ENCODE data around the gene CAMKK1. TPM values are rescaled to one million over a fixed set of nuclear protein-coding genes. Genes with fewer than 3 reads are reported as not detected.

CAMKK1 gene
- total and polyA plus RNA-seq, 2 donors (not counting 3 experiments of a cell fraction or from before 2014, with no cell fraction given) = 4.5 to 6.1 TPM

DNA sequence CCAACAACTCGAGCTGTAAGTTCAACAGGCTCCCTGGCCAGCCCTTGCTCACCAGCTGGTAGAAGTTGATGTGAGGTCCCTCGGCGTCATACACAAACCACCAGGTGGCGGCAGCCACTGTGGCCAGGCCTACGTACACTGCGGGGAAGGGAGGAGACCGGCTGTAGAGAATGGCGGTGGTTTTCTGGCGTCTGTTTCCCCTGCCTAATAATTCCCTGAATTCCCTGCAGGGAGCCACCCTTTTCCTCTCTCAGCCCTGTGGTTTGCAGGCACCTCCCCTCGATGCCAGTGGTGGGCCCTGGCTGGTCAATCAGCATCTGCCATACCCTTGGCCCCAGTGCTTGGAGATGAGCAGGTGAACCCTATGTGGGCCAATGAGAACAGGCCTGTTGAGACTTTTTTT lies 42.3 kb upstream of the CAMKK1 start:
- H3K9ac ChIP-seq (replicated peaks; ENCODE audit: extremely low read depth, insufficient read depth, low read length) = no peak overlapping the region
- H2AFZ ChIP-seq (ENCODE audit: low read depth, low read length) = peak overlapping the region; percentile 76

DNA sequence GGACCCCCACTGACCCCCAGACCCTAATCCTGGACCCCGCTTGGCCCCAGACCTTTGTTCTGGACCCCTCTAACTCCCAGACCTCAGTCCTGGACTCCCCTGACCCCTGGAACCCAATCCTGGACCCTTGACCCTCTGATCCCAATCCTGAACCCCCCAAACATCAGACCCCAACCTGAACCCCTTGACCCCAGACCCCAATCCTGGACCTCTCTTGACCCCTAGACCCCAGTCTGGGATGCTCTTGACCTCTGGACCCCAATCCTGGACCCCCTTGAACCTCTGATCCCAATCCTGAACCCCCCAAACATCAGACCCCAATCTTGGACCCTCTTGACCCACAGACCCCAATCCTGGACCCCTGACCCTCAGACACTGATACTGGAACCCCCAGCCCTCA lies 36.9 kb upstream of the CAMKK1 start:
- Histone ChIP-seq H3K79me2 (ENCODE audit: control insufficient read depth, insufficient read depth, low read length) (no peaks in the 10 kb centered on the region), H3K27me3 (ENCODE audit: control insufficient read depth in 2 of 2, insufficient read depth in 2 of 2, low read length in 2 of 2) (no peaks in the 10 kb centered on the region), H3K9me1 (replicated peaks; ENCODE audit: control insufficient read depth, extremely low read depth, insufficient read depth, low read length) (no peaks in the 10 kb centered on the region), H2AFZ (ENCODE audit: low read depth, low read length) (no peak overlapping the region), H3K27ac (ENCODE audit: insufficient read depth, low read depth, low read length) (no peak overlapping the region), H3K36me3 (ENCODE audit: control insufficient read depth in 2 of 2, extremely low read depth in 1 of 2, insufficient read depth in 2 of 2, low read length in 2 of 2) (no peaks in the 10 kb centered on the region), H3K4me1 (ENCODE audit: control insufficient read depth, extremely low read depth, insufficient read depth, low read length) (no peaks in the 10 kb centered on the region), H3K9me3 (replicated peaks; ENCODE audit: control insufficient read depth, insufficient read depth, low read length) (no peaks in the 10 kb centered on the region), H4K20me1 (replicated peaks; ENCODE audit: control insufficient read depth, extremely low read depth, insufficient read depth, low read length) (no peaks in the 10 kb centered on the region), H3K4me2 (ENCODE audit: insufficient read depth, low read length) (no peak overlapping the region), H3K4me3 (replicated peaks in 1 of 3; ENCODE audit: insufficient read depth in 1 of 3, low read depth in 1 of 3, low read length in 3 of 3) (no peak overlapping the region), H3K9ac (replicated peaks; ENCODE audit: extremely low read depth, insufficient read depth, low read length) (no peak overlapping the region)
- POLR2A ChIA-PET = no interaction called here
- BruUV-seq (replicated peaks) = no TSS peak
- DNase-seq (ENCODE audit: low read depth, low spot score) = no peak
- no peak for FAIRE-seq
- intact Hi-C loops (cut with micrococcal nuclease) = no loop called here
- CTCF ChIA-PET = no interaction called here
- dilution Hi-C loops (cut with MboI; ENCODE audit: extremely low pct_ligation_motif_present, low sequenced_read_pairs) = no loop called here
- no peak for TF ChIP-seq FOS (IDR thresholded peaks at IDR 0.05; ENCODE audit: borderline replicate concordance, insufficient read depth, low read length)
- no peak for TF ChIP-seq GATA2 (IDR thresholded peaks at IDR 0.05; ENCODE audit: insufficient read depth, insufficient read length, low read depth, low read length)
- TF ChIP-seq EZH2 (IDR thresholded peaks at IDR 0.05; ENCODE audit: borderline replicate concordance, low read depth, low read length, severe bottlenecking) = no peak
- TF ChIP-seq JUN (IDR thresholded peaks at IDR 0.05; ENCODE audit: borderline replicate concordance, insufficient read depth, insufficient read length, low read depth) = no peak
- no peak for TF ChIP-seq POLR2AphosphoS5 (IDR thresholded peaks at IDR 0.05; ENCODE audit: insufficient read depth, low read depth, low read length)
- TF ChIP-seq CTCF (IDR thresholded peaks at IDR 0.05; ENCODE audit: extremely low read depth in 1 of 2, insufficient read depth in 1 of 2, low read depth in 1 of 2, low read length in 2 of 2) = no peak
- TF ChIP-seq, protein P1, sequence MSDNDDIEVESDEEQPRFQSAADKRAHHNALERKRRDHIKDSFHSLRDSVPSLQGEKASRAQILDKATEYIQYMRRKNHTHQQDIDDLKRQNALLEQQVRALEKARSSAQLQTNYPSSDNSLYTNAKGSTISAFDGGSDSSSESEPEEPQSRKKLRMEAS (IDR thresholded peaks at IDR 0.05; ENCODE audit: insufficient read depth, insufficient read length) = no peak
- TF ChIP-seq MYC (IDR thresholded peaks at IDR 0.05; ENCODE audit: low read depth, low read length) = no peak
- TF ChIP-seq POLR2A (IDR thresholded peaks at IDR 0.05; ENCODE audit: low read depth, low read length) = no peak

More for the DNA sequence above, 42.3 kb upstream of the CAMKK1 start:
- no TSS peak for BruUV-seq (replicated peaks)
- Histone ChIP-seq H3K9me3 (replicated peaks; ENCODE audit: control insufficient read depth, insufficient read depth, low read length) (no peaks in the 10 kb centered on the region), H3K4me3 (replicated peaks in 1 of 3; ENCODE audit: insufficient read depth in 1 of 3, low read depth in 1 of 3, low read length in 3 of 3) (no peak overlapping the region), H3K4me1 (ENCODE audit: control insufficient read depth, extremely low read depth, insufficient read depth, low read length) (no peaks in the 10 kb centered on the region), H3K36me3 (ENCODE audit: control insufficient read depth in 2 of 2, extremely low read depth in 1 of 2, insufficient read depth in 2 of 2, low read length in 2 of 2) (no peaks in the 10 kb centered on the region), H3K4me2 (ENCODE audit: insufficient read depth, low read length) (no peak overlapping the region), H3K27ac (ENCODE audit: insufficient read depth, low read depth, low read length) (no peak overlapping the region), H3K79me2 (ENCODE audit: control insufficient read depth, insufficient read depth, low read length) (no peaks in the 10 kb centered on the region), H3K9me1 (replicated peaks; ENCODE audit: control insufficient read depth, extremely low read depth, insufficient read depth, low read length) (no peaks in the 10 kb centered on the region), H3K27me3 (ENCODE audit: control insufficient read depth in 2 of 2, insufficient read depth in 2 of 2, low read length in 2 of 2) (no peaks in the 10 kb centered on the region), H4K20me1 (replicated peaks; ENCODE audit: control insufficient read depth, extremely low read depth, insufficient read depth, low read length) (no peaks in the 10 kb centered on the region)
- POLR2A ChIA-PET = no interaction called here
- DNase-seq (ENCODE audit: low read depth, low spot score) (peak; percentile 75), FAIRE-seq (peak; percentile 96)
- intact Hi-C loops (cut with micrococcal nuclease) = loop anchor here (1.0 to 2.0 kb wide), 5 partner anchors 9 to 140 kb away; no protein-coding TSS in a partner anchor
- TF ChIP-seq GATA2 (IDR thresholded peaks at IDR 0.05; ENCODE audit: insufficient read depth, insufficient read length, low read depth, low read length) (no peak), CTCF (IDR thresholded peaks at IDR 0.05; ENCODE audit: extremely low read depth in 1 of 2, insufficient read depth in 1 of 2, low read depth in 1 of 2, low read length in 2 of 2) (peak; percentile 83 to 94)
- CTCF ChIA-PET = interaction anchor here (0.6 to 6.4 kb wide), 25 partner anchors 12 to 140 kb away, joined by 3 to 53 read pairs (median 6); partner anchors contain the start of genes ATP2A3 and P2RX1
- dilution Hi-C loops (cut with MboI; ENCODE audit: extremely low pct_ligation_motif_present, low sequenced_read_pairs) = no loop called here

Measured in endothelial cell of umbilical vein (primary cell).